Diencephalon (tissue), 1 donor: ENCODE results near the gene MYH6. TPM values are rescaled to one million over a fixed set of nuclear protein-coding genes. Genes with fewer than 3 reads are reported as not detected.

ENCODE experiments used
- small RNA-seq: library from RNA; depleted of rRNA; stranded (forward); fragments of <200 nt; gene quantifications from one replicate; pipeline ENCODE3, GENCODE V24; 2014
- total RNA-seq: library from RNA; depleted of rRNA; stranded (reverse); fragments of >200 nt; gene quantifications from one replicate; pipeline ENCODE4 v1.2.3, GENCODE V29; 2014

The MYH6 gene
- total RNA-seq: under 0.01 TPM

GRCh38 chr14:23407516-23408306, at the start of gene MYH6:
TSS of gene MYH6 (minus strand) at chr14:23408273. CDS start at chr14:23407223, 1,050 bp downstream.

GRCh38 chr14:23435543-23436326, 27.7 kb upstream of the MYH6 start, which contains the start of gene MYH7:
TSS of gene MYH7 (minus strand) at chr14:23435660. CDS start at chr14:23433732, 1,928 bp downstream.

GRCh38 chr14:23376482-23377197, 31.4 kb downstream of the MYH6 start, which contains the start of gene CMTM5:
TSS of gene CMTM5 (plus strand) at chr14:23377046. CDS start at chr14:23377252, 206 bp downstream.

GRCh38 chr14:23372509-23372908, 35.6 kb downstream of the MYH6 start, which contains the start of gene IL25:
TSS of gene IL25 (plus strand) at chr14:23372809.

GRCh38 chr14:23365036-23365731, 42.9 kb downstream of the MYH6 start, which contains the start of gene EFS:
TSS of gene EFS (minus strand) at chr14:23365172. CDS start at chr14:23365025, 147 bp downstream.

GRCh38 chr14:23352506-23353432, 55.3 kb downstream of the MYH6 start, which contains the start of gene SLC22A17:
TSS of gene SLC22A17 (minus strand) at chr14:23352887.

Small RNA genes lying within 50 kb of the gene (small RNA-seq; reads per million reads assigned to genes)
- gene MIR208A (not detected), gene MIR208B (1.6 reads per million, percentile 84 among the genes with 10 or more reads in this experiment)

Other genes with a start within 250 kb of the MYH6 start
- gene SLC7A8, start 224.6 kb downstream of the MYH6 start, total RNA-seq: 14.8 TPM
- not detected for gene RNF212B, start 170.3 kb downstream of the MYH6 start, total RNA-seq
- 4.6 TPM for gene HOMEZ, start 122.1 kb downstream of the MYH6 start, total RNA-seq
- 10.4 TPM for gene PPP1R3E, start 105.4 kb downstream of the MYH6 start, total RNA-seq
- 21.9 TPM for gene BCL2L2, start 101.4 kb downstream of the MYH6 start, total RNA-seq
- 92.3 TPM for gene PABPN1, start 86.8 kb downstream of the MYH6 start, total RNA-seq
- 389 TPM for gene SLC22A17, start 55.4 kb downstream of the MYH6 start, total RNA-seq
- 9.7 TPM for gene EFS, start 43.1 kb downstream of the MYH6 start, total RNA-seq
- not detected for gene IL25, start 35.5 kb downstream of the MYH6 start, total RNA-seq
- 9.2 TPM for gene CMTM5, start 31.2 kb downstream of the MYH6 start, total RNA-seq
- gene MYH7, start 27.4 kb upstream of the MYH6 start, total RNA-seq: 3.2 TPM
- gene NGDN, start 61.4 kb upstream of the MYH6 start, total RNA-seq: 39.0 TPM
- gene ZFHX2, start 143.5 kb upstream of the MYH6 start, total RNA-seq: 3.5 TPM
- 14.1 TPM for gene THTPA, start 148.0 kb upstream of the MYH6 start, total RNA-seq
- 23.5 TPM for gene AP1G2, start 159.5 kb upstream of the MYH6 start, total RNA-seq
- 50.3 TPM for gene JPH4, start 170.5 kb upstream of the MYH6 start, total RNA-seq
- 0.92 TPM for gene DHRS2, start 228.1 kb upstream of the MYH6 start, total RNA-seq